ENCODE measurements around the gene E2F2.

DNA sequence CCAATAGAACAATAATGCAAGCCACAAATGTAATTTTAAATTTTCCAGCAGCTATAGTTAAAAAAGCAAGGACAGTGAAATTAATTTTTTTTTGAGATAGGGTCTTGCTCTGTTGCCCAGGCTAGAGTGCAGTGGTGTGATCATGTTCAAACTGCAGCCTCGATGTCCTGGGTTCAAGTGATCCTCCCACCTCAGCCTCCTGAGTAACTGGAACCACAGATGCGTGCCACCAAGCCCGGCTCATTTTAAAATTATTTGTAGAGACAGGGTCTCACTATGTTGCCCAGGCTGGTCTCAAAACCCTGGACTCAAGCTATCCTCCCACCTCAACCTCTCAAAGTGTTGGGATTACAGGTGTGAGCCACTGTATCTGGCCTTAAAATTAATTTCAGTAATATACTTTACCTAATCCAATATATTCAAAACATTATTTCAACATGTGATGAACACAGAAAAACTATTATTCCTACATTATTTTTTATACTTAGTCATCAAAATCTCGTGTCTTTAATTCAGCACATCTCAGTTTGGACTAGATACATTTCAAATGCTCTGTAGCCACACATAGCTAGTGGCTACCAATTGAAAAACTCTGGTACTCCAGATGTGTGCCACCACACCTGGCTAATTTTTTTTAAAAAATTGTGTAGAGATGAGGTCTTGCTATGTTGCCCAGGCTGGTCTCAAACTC is 39.1 kb upstream of the E2F2 start:
- TF ChIP-seq POLR2A (IDR thresholded peaks at IDR 0.05; ENCODE audit: insufficient read depth in 1 of 2, low read depth in 2 of 2, low read length in 2 of 2) = no peak
- no peak for TF ChIP-seq NFE2L2 (IDR thresholded peaks at IDR 0.05; ENCODE audit: low read length)
- TF ChIP-seq TBP (CRISPR knock-in tag; IDR thresholded peaks at IDR 0.05) = no peak
- TF ChIP-seq, protein P1, sequence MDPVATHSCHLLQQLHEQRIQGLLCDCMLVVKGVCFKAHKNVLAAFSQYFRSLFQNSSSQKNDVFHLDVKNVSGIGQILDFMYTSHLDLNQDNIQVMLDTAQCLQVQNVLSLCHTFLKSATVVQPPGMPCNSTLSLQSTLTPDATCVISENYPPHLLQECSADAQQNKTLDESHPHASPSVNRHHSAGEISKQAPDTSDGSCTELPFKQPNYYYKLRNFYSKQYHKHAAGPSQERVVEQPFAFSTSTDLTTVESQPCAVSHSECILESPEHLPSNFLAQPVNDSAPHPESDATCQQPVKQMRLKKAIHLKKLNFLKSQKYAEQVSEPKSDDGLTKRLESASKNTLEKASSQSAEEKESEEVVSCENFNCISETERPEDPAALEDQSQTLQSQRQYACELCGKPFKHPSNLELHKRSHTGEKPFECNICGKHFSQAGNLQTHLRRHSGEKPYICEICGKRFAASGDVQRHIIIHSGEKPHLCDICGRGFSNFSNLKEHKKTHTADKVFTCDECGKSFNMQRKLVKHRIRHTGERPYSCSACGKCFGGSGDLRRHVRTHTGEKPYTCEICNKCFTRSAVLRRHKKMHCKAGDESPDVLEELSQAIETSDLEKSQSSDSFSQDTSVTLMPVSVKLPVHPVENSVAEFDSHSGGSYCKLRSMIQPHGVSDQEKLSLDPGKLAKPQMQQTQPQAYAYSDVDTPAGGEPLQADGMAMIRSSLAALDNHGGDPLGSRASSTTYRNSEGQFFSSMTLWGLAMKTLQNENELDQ (CRISPR knock-in tag; IDR thresholded peaks at IDR 0.05; ENCODE audit: borderline replicate concordance) = no peak

Measured in HepG2 (cell line).